ENCODE results near the gene RPL19.

RPL19 gene

GRCh38 chr17:39183045-39183444, 17.0 kb upstream of the RPL19 start:
- no peaks in the 10 kb centered on the region for H3K4me1 ChIP-seq (ENCODE audit: insufficient read depth, low read length)
- no peak overlapping the region for H2AFZ ChIP-seq (ENCODE audit: low read depth, low read length)
- H3K9ac ChIP-seq (ENCODE audit: low read depth, low read length) = no peak overlapping the region
- no peak overlapping the region for H3K27ac ChIP-seq (ENCODE audit: low read length)
- ATAC-seq (ENCODE audit: insufficient read depth, low read depth) = no peak
- no peak overlapping the region for H3K4me3 ChIP-seq (ENCODE audit: low read depth in 1 of 2, low read length in 2 of 2)
- H3K27me3 ChIP-seq (ENCODE audit: insufficient read depth, low read length, poor library complexity) = no peaks in the 10 kb centered on the region
- H3K36me3 ChIP-seq (ENCODE audit: insufficient read depth, low read length) = peaks cover 70% of the 10 kb centered on the region
- TF ChIP-seq EZH2 (IDR thresholded peaks at IDR 0.05; ENCODE audit: borderline replicate concordance, low read depth, low read length, severe bottlenecking) = no peak
- TF ChIP-seq CTCF (IDR thresholded peaks at IDR 0.05; ENCODE audit: borderline replicate concordance, extremely low read depth, low read length, poor library complexity, severe bottlenecking) = no peak
- no peaks in the 10 kb centered on the region for H3K9me3 ChIP-seq (ENCODE audit: insufficient read depth, low read length, severe bottlenecking)
- no peaks in the 10 kb centered on the region for H3K79me2 ChIP-seq (ENCODE audit: insufficient read depth, low read length)
- no peak overlapping the region for H3K4me2 ChIP-seq (ENCODE audit: insufficient read depth, low read length)
- no peaks in the 10 kb centered on the region; the same call in 1 of the 2 replicates for H4K20me1 ChIP-seq (ENCODE audit: insufficient read depth, low read length)
- no peak for DNase-seq

- peaks cover 72% of the 10 kb centered on the region for H3K36me3 ChIP-seq (ENCODE audit: insufficient read depth, low read length)
- no peaks in the 10 kb centered on the region for H3K27me3 ChIP-seq (ENCODE audit: insufficient read depth, low read length, poor library complexity)
- H3K9me3 ChIP-seq (ENCODE audit: insufficient read depth, low read length, severe bottlenecking) = no peaks in the 10 kb centered on the region
- H3K4me2 ChIP-seq (ENCODE audit: insufficient read depth, low read length) = no peak overlapping the region
- no peak overlapping the region for H3K4me3 ChIP-seq (ENCODE audit: low read depth in 1 of 2, low read length in 2 of 2)
- H4K20me1 ChIP-seq (ENCODE audit: insufficient read depth, low read length) = no peaks in the 10 kb centered on the region; the same call in 1 of the 2 replicates
- H2AFZ ChIP-seq (ENCODE audit: low read depth, low read length) = no peak overlapping the region
- no peak overlapping the region for H3K27ac ChIP-seq (ENCODE audit: low read length)
- no peak for ATAC-seq (ENCODE audit: insufficient read depth, low read depth)
- DNase-seq = no peak
- H3K4me1 ChIP-seq (ENCODE audit: insufficient read depth, low read length) = no peaks in the 10 kb centered on the region
- no peak for TF ChIP-seq EZH2 (IDR thresholded peaks at IDR 0.05; ENCODE audit: borderline replicate concordance, low read depth, low read length, severe bottlenecking)
- no peak for TF ChIP-seq CTCF (IDR thresholded peaks at IDR 0.05; ENCODE audit: borderline replicate concordance, extremely low read depth, low read length, poor library complexity, severe bottlenecking)
- H3K9ac ChIP-seq (ENCODE audit: low read depth, low read length) = no peak overlapping the region
- no peaks in the 10 kb centered on the region for H3K79me2 ChIP-seq (ENCODE audit: insufficient read depth, low read length)
Measured at GRCh38 chr17:39183720-39184119, 16.4 kb upstream of the RPL19 start.

- Histone ChIP-seq H4K20me1 (ENCODE audit: insufficient read depth, low read length) (no peaks in the 10 kb centered on the region; the same call in 1 of the 2 replicates), H3K4me2 (ENCODE audit: insufficient read depth, low read length) (no peak overlapping the region), H3K4me3 (ENCODE audit: low read depth in 1 of 2, low read length in 2 of 2) (no peak overlapping the region), H3K27me3 (ENCODE audit: insufficient read depth, low read length, poor library complexity) (no peaks in the 10 kb centered on the region), H3K36me3 (ENCODE audit: insufficient read depth, low read length) (peaks cover 80% of the 10 kb centered on the region), H3K4me1 (ENCODE audit: insufficient read depth, low read length) (no peaks in the 10 kb centered on the region), H3K79me2 (ENCODE audit: insufficient read depth, low read length) (no peaks in the 10 kb centered on the region), H3K9ac (ENCODE audit: low read depth, low read length) (no peak overlapping the region), H3K27ac (ENCODE audit: low read length) (no peak overlapping the region), H3K9me3 (ENCODE audit: insufficient read depth, low read length, severe bottlenecking) (no peaks in the 10 kb centered on the region), H2AFZ (ENCODE audit: low read depth, low read length) (no peak overlapping the region)
- ATAC-seq (ENCODE audit: insufficient read depth, low read depth) (no peak), DNase-seq (no peak)
- TF ChIP-seq EZH2 (IDR thresholded peaks at IDR 0.05; ENCODE audit: borderline replicate concordance, low read depth, low read length, severe bottlenecking) = no peak
- no peak for TF ChIP-seq CTCF (IDR thresholded peaks at IDR 0.05; ENCODE audit: borderline replicate concordance, extremely low read depth, low read length, poor library complexity, severe bottlenecking)
Measured at GRCh38 chr17:39186481-39187002, 13.5 kb upstream of the RPL19 start.
